Transverse colon (tissue), 4 donors: ENCODE measurements around the gene GALNT11.

Experiments used
- CTCF ChIP-seq, 5 experiments: fragments of 200-600 bp in 3 of 5; fragments of 450-650 bp in 2 of 5; sonication (generic) in 3 of 5; IDR thresholded peaks; 1 replicate in 2 of 5; 2 replicates in 3 of 5; pipeline ENCODE4 v1.5.1; 2016 to 2017; ENCODE audit warnings: antibody characterized with exemption in 5 of 5, inconsistent platforms in 3 of 5, mild to moderate bottlenecking in 2 of 5, moderate library complexity in 1 of 5
- POLR2AphosphoS5 ChIP-seq, 3 donors: sonication (generic); formaldehyde crosslinking; IDR thresholded peaks; one replicate each; pipeline ENCODE4 v1.6.1; 2016; ENCODE audit warnings: antibody characterized with exemption in 3 of 3

GRCh38 chr7:152059311-152059710 is 33.8 kb downstream of the GALNT11 start:
- no peak for TF ChIP-seq CTCF (IDR thresholded peaks at IDR 0.05)
- no peak for TF ChIP-seq POLR2AphosphoS5 (IDR thresholded peaks at IDR 0.05)
